SW480 (cell line): ENCODE results near the gene SORT1.

Source experiments
- DNase-seq: peaks from one replicate; pipeline ENCODE4 v3.0.0-alpha.2; 2016; ENCODE audit warnings: low spot score

The SORT1 gene

GRCh38 chr1:109341944-109342930 lies 55.5 kb downstream of the SORT1 start:
- DNase-seq = no peak

GRCh38 chr1:109338608-109339007 lies 59.1 kb downstream of the SORT1 start:
- DNase-seq = no peak

- DNase-seq = no peak
These were observed 59.6 kb downstream of the SORT1 start for GRCh38 chr1:109338091-109338490.

- DNase-seq = no peak
These were observed 62.6 kb downstream of the SORT1 start for GRCh38 chr1:109335091-109335490.

GRCh38 chr1:109331113-109331512 lies 66.6 kb downstream of the SORT1 start:
- DNase-seq = no peak

GRCh38 chr1:109327285-109327684 lies 70.4 kb downstream of the SORT1 start:
- no peak for DNase-seq

GRCh38 chr1:109322974-109323373 lies 74.7 kb downstream of the SORT1 start:
- DNase-seq = no peak

GRCh38 chr1:109319114-109319513 lies 78.6 kb downstream of the SORT1 start:
- no peak for DNase-seq

GRCh38 chr1:109316506-109316905 lies 81.2 kb downstream of the SORT1 start:
- DNase-seq = no peak

- DNase-seq = no peak
These were observed 82.4 kb downstream of the SORT1 start for GRCh38 chr1:109315288-109315687.

- no peak for DNase-seq
These were observed 82.9 kb downstream of the SORT1 start for GRCh38 chr1:109314795-109315194.

- DNase-seq = no peak
These were observed 84.5 kb downstream of the SORT1 start for GRCh38 chr1:109312978-109313775.

- DNase-seq = no peak
These were observed 85.5 kb downstream of the SORT1 start for GRCh38 chr1:109312246-109312645.

- no peak for DNase-seq
These were observed 88.4 kb downstream of the SORT1 start for GRCh38 chr1:109309347-109309746.

GRCh38 chr1:109307274-109308021 lies 90.3 kb downstream of the SORT1 start:
- DNase-seq = no peak

- DNase-seq = no peak
These were observed 90.9 kb downstream of the SORT1 start, which contains the start of gene MYBPHL for GRCh38 chr1:109306832-109307273. Gene MYBPHL (minus strand): TSS chr1:109307011. CDS start chr1:109306991, 20 bp downstream.

- peak; percentile 55 for DNase-seq
These were observed 91.7 kb downstream of the SORT1 start for GRCh38 chr1:109305991-109306390.

GRCh38 chr1:109304226-109304920 lies 93.3 kb downstream of the SORT1 start:
- DNase-seq = no peak

GRCh38 chr1:109301874-109302273 lies 95.8 kb downstream of the SORT1 start:
- no peak for DNase-seq

GRCh38 chr1:109300650-109301151 lies 97.0 kb downstream of the SORT1 start:
- no peak for DNase-seq
